Right hindlimb (tissue), 1 donor: Measurements from ENCODE around the gene SH3PXD2B.
A peak's percentile ranks its signal among the peaks of the same experiment; 100 is the strongest.
"Not testable (repeated sequence)": the region's sequence is repeated elsewhere in the genome, so short reads cannot be mapped to it uniquely, and the experiment has no call there.

Source experiments
- DNase-seq: peaks from one replicate; pipeline ENCODE4 v3.0.0-alpha.2; 2018

The SH3PXD2B gene

GRCh38 chr5:172485511-172486202 is 31.3 kb upstream of the SH3PXD2B start:
- DNase-seq, result no peak

GRCh38 chr5:172484664-172485063 is 30.3 kb upstream of the SH3PXD2B start:
- DNase-seq, result no peak

GRCh38 chr5:172482156-172483020 is 28.1 kb upstream of the SH3PXD2B start:
- no peak for DNase-seq

DNA sequence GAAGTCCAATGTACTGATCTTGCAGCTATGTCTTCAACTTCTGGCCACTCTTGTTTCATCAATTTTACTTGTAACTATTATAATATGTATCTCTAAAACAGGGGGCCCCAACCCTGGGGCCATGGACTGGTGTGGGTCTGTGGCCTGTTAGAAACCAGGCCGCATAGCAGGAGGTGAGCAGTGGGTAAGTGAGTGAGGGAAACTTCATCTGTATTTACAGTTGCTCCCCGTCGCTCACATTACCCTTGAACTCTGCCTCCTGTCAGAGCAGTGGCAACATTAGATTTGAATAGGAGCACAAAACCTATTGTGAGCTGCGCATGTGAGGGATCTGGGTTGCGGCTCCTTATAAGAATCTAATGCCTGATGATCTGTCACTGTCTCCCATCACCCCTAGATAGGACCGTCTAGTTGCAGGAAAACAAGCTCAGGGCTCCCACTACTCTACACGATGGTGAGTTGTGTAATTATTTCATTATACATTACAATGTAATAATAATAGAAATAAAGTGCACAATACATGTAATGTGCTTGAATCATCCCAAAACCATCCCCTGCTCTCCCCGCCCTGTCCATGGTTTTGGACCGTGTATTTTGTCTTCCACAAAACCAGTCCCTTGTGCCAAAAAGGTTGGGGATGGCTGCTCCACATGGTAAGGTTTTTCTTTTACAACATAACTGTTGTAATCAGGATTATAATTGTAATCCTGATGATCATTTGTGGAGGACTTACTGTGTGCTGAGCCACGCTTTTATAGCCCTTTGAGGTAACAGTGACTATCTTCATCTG is 26.9 kb upstream of the SH3PXD2B start:
- no peak for DNase-seq

- DNase-seq, result no peak
Observed at GRCh38 chr5:172479784-172480115, 25.4 kb upstream of the SH3PXD2B start.

- peak; percentile 89 for DNase-seq
Observed at GRCh38 chr5:172479034-172479783, 24.9 kb upstream of the SH3PXD2B start.

- DNase-seq, result not testable (repeated sequence)
Observed at GRCh38 chr5:172478695-172479033, 24.3 kb upstream of the SH3PXD2B start.

- DNase-seq, result no peak
Observed at GRCh38 chr5:172478256-172478655, 23.9 kb upstream of the SH3PXD2B start.

- DNase-seq, result no peak
Observed at GRCh38 chr5:172477466-172477865, 23.1 kb upstream of the SH3PXD2B start.

GRCh38 chr5:172474293-172474692 is 20.0 kb upstream of the SH3PXD2B start:
- DNase-seq, result no peak

DNA sequence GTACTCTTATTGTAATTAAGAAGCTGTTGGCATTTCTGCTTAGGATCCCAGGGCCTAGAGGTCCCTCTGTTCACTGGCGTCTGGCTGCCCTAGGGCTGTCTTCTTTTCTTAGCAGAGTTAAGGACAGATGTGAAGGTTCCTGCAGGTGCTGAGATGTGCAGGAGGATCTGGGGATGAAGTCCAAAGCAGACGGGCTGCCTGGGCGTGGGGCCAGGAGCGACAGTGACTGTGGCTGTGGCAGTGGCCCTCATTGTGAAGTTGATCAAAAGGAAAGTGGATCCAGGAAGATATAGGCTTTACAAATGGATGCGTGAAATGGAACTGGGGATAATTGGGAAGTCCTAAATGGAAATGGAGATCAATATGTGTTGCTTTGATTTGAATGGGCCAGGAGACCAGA is 19.1 kb upstream of the SH3PXD2B start:
- DNase-seq, result no peak

GRCh38 chr5:172469697-172470096 is 15.4 kb upstream of the SH3PXD2B start:
- no peak for DNase-seq

DNA sequence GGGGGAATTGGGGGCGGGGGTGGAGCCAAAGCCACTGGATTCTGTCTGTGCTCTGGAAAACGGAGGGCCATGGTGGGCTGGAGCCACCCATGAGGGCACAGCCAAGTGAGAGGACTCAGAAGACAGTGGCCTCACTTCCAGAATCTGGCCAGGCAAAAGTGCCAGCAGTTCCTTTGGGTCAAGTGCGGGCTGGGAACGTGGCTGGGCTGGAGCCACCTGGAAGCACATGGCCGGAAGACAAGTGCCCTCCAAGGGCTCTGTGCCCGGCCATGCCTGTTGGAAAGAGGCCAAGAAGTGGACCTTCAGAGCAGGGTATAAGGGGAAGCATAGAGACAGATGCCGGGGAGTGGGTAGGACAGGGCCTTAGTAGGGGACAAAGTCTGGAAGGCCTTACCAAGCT is 11.7 kb upstream of the SH3PXD2B start:
- DNase-seq, result no peak

DNA sequence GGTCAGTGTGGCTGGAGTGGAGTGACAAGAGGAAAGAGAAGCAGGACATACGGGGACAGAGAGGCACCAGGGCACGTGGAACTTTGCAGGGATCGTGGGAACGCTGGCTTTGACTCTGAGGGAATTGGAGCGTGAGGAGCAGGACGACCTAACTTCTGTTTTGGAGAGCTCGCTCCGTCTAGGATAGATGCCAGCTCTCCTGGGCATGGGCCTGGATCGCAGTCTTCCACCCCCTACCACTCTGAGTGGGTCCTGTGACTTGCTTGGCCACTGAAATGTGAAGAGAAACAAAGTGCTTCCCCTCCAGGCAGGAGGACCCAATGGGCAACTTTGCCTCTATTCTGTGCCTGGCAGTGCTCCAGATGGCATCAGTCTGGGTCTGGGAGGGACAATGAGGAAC is 8.7 kb upstream of the SH3PXD2B start:
- no peak for DNase-seq

DNA sequence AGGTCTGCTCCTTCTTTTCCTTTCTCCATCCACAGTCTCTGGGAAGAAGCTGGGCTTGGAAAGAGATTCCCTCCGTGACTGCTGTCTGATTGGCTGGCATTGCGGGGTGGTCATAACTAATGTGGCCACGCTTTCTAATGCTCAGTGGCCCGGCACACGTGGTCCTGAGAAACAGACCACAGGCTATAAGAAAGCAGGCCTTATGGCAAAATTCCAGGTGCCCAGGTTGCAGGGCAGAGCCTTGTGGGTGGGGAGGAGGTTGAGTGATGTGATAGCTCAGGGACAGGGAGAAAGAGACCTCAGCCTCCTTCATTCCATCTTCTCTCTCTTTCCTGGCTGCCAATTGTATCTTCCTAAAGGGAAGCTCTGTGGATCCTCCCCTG is 5.4 kb upstream of the SH3PXD2B start:
- DNase-seq, result no peak

DNA sequence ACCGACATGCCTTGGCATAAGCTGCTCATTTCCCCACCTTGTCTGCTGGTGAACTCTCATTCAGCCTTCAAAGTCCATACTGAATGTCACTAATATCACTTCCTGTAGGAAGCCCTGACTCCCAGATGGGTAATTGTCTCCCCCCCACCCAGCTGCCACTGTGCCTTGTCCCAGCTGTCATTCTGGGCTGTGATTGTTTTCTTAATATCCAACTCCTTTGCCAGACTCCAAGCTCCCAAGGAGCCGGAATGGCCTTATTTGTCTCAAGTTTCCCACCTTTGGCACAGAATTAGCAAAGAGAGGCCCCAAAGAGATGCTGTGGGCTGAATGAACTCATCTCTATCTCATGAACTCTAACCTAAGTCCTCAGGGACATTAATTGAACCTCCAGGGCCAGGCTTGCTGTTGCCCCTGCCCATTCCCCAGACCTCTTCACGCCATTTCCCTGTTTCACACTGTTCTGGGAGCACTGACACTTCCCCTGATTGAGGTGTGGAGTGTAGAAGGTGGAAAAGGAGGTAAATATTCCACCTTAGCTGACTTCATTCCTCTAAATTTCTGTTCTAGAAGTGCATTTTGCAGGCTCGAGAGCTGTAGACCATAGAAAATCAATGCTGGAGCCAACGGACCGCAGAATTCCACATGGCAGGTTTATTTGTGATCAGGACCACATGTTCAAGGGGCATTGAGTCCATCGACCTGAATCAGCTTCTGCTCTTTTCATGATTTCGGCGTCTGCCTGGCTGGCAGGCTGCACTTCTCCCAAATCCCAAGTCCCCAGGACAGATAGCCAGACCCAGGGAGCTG is 4.9 kb upstream of the SH3PXD2B start:
- no peak for DNase-seq

DNA sequence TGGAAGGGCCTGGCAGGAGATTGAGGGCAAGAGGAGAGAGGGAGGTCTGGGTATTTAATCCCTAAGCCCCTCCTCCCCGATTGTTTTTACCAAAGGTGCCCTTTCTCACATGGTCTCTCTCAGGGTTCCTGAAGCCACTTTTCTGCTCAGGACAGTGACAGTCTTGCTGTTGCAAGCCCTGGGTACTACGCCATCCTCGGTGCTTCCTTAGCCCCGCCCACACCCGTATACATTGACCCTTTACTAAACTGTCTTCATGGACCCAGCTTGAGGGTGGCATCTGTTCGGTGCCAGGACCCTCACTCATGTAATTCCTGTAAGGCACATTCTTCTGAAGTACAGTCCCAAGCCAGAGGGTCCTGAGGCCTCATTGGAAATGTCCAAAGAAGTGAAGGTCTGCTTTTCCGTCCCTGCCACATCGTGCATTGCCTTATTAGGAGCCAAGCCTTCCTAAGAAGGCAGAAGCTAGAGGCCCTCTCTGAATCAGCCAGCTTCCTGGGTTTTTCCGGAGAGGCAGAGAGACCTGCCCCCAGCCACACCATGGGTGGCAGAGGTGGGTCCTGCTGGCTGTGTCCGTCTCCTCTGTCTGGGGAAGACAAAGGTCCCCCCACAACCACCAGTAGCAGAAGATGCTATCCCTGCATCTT is 1.9 kb upstream of the SH3PXD2B start:
- no peak for DNase-seq

DNA sequence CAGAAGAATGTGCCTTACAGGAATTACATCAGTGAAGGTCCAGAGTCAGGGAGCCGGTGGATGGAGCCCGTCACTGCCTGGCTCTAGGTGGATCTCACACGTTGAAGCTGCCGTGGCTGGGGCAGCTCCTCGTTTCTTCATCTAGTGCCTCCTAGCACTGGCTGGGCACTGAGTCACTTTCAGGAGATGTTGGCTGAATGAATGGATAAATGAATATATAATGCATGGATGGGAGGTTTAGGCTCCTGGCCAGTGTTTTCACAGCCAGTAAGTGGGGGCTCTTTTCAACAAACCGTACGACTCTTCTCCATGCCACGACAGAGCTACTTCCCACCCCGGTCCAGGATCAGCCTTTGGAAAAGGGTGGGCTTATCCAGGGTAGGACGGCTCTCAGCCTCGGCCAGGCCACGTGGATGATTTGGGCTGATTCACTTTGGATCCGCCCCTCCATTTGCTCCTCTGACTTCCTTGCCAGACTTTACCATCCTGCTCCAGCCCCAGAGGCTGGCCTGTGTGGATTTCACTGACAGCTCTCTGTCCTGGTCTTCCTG is 1.3 kb upstream of the SH3PXD2B start:
- DNase-seq, result peak; percentile 84

DNA sequence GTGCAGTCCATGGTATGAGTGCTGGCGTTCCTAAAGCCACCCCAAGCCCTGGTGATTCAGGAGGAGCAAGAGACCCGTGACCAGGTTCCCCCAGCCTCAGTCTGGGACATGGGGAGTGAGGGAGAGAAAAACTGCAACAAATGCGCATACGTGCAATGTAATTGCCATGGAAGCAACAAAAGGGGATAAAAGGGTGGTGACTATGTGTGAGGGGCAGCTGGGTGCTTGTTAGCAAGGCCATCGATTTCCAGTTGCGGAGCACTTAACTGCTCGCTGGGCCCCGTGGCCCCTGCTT is 709 bp upstream of the SH3PXD2B start:
- DNase-seq, result no peak

DNA sequence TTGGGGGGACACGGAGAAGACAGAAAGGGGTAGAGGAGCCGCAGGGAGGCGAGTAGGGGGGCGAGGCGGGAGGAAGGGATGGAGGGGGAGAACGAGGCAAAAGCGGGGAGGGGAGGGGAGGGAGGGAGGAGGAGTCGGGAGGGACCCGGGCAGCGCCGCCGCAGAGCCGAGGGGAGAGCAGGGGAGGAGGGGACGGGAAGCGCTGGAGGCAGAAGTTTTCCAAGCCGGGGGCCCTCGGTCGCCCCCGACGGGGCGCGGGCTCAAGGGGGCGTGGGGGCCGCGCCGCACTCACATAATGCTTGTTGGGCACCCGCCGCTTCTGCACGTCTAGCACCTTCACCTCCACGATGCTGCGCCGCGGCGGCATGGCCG is 353 bp downstream of the SH3PXD2B start:
- peak; percentile 84 for DNase-seq

GRCh38 chr5:172453206-172453985 is 929 bp downstream of the SH3PXD2B start:
- peak; percentile 87 for DNase-seq
